GM10266 (cell line): Measurements from ENCODE around the gene ZNF837.

Experiments used
- DNase-seq: peaks from one replicate; pipeline ENCODE4 v3.0.0; 2012; ENCODE audit errors: extremely low spot score
- CTCF ChIP-seq: IDR thresholded peaks from 2 replicates; pipeline ENCODE4 v1.5.1; 2012; ENCODE audit warnings: mild to moderate bottlenecking, low read depth; ENCODE audit not compliant: control insufficient read depth, insufficient read depth; ENCODE audit errors: missing control alignments

ZNF837 gene

GRCh38 chr19:58338825-58339558 lies 41.8 kb downstream of the ZNF837 start:
- TF ChIP-seq CTCF = no peak
- DNase-seq = no peak

- no peak for DNase-seq
These were observed 42.5 kb downstream of the ZNF837 start for GRCh38 chr19:58338336-58338735.

GRCh38 chr19:58336820-58337219 lies 44.0 kb downstream of the ZNF837 start:
- TF ChIP-seq CTCF = no peak
- DNase-seq = no peak

More at GRCh38 chr19:58338336-58338735, 42.5 kb downstream of the ZNF837 start:
- TF ChIP-seq CTCF = no peak

- no peak for TF ChIP-seq CTCF
- DNase-seq = no peak
These were observed 44.6 kb downstream of the ZNF837 start for GRCh38 chr19:58336216-58336615.

GRCh38 chr19:58335630-58336029 lies 45.2 kb downstream of the ZNF837 start:
- no peak for TF ChIP-seq CTCF
- no peak for DNase-seq

GRCh38 chr19:58334691-58335249 lies 46.1 kb downstream of the ZNF837 start:
- no peak for TF ChIP-seq CTCF
- no peak for DNase-seq

GRCh38 chr19:58332697-58333096 lies 48.1 kb downstream of the ZNF837 start:
- no peak for DNase-seq
- TF ChIP-seq CTCF = no peak
